Chondrocyte (in vitro differentiated cells): ENCODE measurements around the gene MACROD2. TPM values are rescaled to one million over a fixed set of nuclear protein-coding genes. Genes with fewer than 3 reads are reported as not detected.

Source experiments
- DNase-seq: peaks from one replicate; pipeline ENCODE4 v3.0.0; 2021; ENCODE audit warnings: mixed read lengths, low spot score
- H3K27ac Mint-ChIP-seq: one replicate; pipeline ENCODE4 v1.8.0; 2021; ENCODE audit warnings: mild to moderate bottlenecking, moderate library complexity, mixed read lengths; ENCODE audit not compliant: unreplicated experiment
- H3K27me3 Mint-ChIP-seq: 2 replicates; pipeline ENCODE4 v1.8.0; 2021; ENCODE audit warnings: low read depth, mixed read lengths
- H3K36me3 Mint-ChIP-seq: 2 replicates; pipeline ENCODE4 v1.8.0; 2021; ENCODE audit warnings: low read depth, mixed read lengths
- H3K4me1 Mint-ChIP-seq: 2 replicates; pipeline ENCODE4 v1.8.0; 2021; ENCODE audit warnings: low read depth, mild to moderate bottlenecking, mixed read lengths
- H3K4me3 Mint-ChIP-seq: one replicate; pipeline ENCODE4 v1.8.0; 2021; ENCODE audit warnings: mild to moderate bottlenecking, moderate library complexity, mixed read lengths; ENCODE audit not compliant: unreplicated experiment
- H3K9me3 Mint-ChIP-seq: 2 replicates; pipeline ENCODE4 v1.8.0; 2021; ENCODE audit warnings: low read depth, mixed read lengths
- total RNA-seq: library from RNA; stranded (reverse); gene quantifications from 3 replicates; pipeline ENCODE4 v1.2.1, GENCODE V29; 2021
- TF ChIP-seq, protein P1 (sequence below): fragments of 200-600 bp; sonication (generic); IDR thresholded peaks from 2 replicates; pipeline ENCODE4 v1.5.0; 2021; ENCODE audit warnings: antibody characterized with exemption, mild to moderate bottlenecking, moderate library complexity

Gene MACROD2
- total RNA-seq, 1 donor from 2014 or later = 3.2 TPM

GRCh38 chr20:14918281-14918680 lies 923.0 kb downstream of the MACROD2 start:
- Mint-ChIP-seq H3K27me3 (no peaks in the 10 kb centered on the region), H3K27ac (no peak overlapping the region)

GRCh38 chr20:14918976-14919375 lies 923.7 kb downstream of the MACROD2 start:
- H3K4me1 Mint-ChIP-seq = peaks cover 6% of the 10 kb centered on the region
- H3K27ac Mint-ChIP-seq = no peak overlapping the region
- no peak overlapping the region for H3K4me3 Mint-ChIP-seq
- H3K27me3 Mint-ChIP-seq = no peaks in the 10 kb centered on the region
- H3K9me3 Mint-ChIP-seq = no peaks in the 10 kb centered on the region
- H3K36me3 Mint-ChIP-seq = no peaks in the 10 kb centered on the region
- TF ChIP-seq, protein P1, sequence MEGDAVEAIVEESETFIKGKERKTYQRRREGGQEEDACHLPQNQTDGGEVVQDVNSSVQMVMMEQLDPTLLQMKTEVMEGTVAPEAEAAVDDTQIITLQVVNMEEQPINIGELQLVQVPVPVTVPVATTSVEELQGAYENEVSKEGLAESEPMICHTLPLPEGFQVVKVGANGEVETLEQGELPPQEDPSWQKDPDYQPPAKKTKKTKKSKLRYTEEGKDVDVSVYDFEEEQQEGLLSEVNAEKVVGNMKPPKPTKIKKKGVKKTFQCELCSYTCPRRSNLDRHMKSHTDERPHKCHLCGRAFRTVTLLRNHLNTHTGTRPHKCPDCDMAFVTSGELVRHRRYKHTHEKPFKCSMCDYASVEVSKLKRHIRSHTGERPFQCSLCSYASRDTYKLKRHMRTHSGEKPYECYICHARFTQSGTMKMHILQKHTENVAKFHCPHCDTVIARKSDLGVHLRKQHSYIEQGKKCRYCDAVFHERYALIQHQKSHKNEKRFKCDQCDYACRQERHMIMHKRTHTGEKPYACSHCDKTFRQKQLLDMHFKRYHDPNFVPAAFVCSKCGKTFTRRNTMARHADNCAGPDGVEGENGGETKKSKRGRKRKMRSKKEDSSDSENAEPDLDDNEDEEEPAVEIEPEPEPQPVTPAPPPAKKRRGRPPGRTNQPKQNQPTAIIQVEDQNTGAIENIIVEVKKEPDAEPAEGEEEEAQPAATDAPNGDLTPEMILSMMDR = no peak
- DNase-seq = no peak

More at GRCh38 chr20:14918281-14918680, 923.0 kb downstream of the MACROD2 start:
- peaks cover 7% of the 10 kb centered on the region for H3K4me1 Mint-ChIP-seq
- DNase-seq = no peak
- TF ChIP-seq, protein P1 = no peak
- H3K9me3 Mint-ChIP-seq = no peaks in the 10 kb centered on the region
- no peaks in the 10 kb centered on the region for H3K36me3 Mint-ChIP-seq
- no peak overlapping the region for H3K4me3 Mint-ChIP-seq

- H3K4me3 Mint-ChIP-seq = no peak overlapping the region
- H3K27me3 Mint-ChIP-seq = no peaks in the 10 kb centered on the region
- TF ChIP-seq, protein P1 = no peak
- peaks cover 3% of the 10 kb centered on the region for H3K4me1 Mint-ChIP-seq
- H3K9me3 Mint-ChIP-seq = no peaks in the 10 kb centered on the region
- H3K36me3 Mint-ChIP-seq = no peaks in the 10 kb centered on the region
- no peak overlapping the region for H3K27ac Mint-ChIP-seq
- no peak for DNase-seq
Observed at GRCh38 chr20:14919501-14920081, 924.3 kb downstream of the MACROD2 start.

- TF ChIP-seq, protein P1 = no peak
- Mint-ChIP-seq H3K4me3 (no peak overlapping the region), H3K36me3 (no peaks in the 10 kb centered on the region), H3K27me3 (no peaks in the 10 kb centered on the region), H3K27ac (no peak overlapping the region), H3K9me3 (no peaks in the 10 kb centered on the region), H3K4me1 (peaks cover 13% of the 10 kb centered on the region)
- DNase-seq = no peak
Observed at GRCh38 chr20:14921513-14921912, 926.2 kb downstream of the MACROD2 start.

DNA sequence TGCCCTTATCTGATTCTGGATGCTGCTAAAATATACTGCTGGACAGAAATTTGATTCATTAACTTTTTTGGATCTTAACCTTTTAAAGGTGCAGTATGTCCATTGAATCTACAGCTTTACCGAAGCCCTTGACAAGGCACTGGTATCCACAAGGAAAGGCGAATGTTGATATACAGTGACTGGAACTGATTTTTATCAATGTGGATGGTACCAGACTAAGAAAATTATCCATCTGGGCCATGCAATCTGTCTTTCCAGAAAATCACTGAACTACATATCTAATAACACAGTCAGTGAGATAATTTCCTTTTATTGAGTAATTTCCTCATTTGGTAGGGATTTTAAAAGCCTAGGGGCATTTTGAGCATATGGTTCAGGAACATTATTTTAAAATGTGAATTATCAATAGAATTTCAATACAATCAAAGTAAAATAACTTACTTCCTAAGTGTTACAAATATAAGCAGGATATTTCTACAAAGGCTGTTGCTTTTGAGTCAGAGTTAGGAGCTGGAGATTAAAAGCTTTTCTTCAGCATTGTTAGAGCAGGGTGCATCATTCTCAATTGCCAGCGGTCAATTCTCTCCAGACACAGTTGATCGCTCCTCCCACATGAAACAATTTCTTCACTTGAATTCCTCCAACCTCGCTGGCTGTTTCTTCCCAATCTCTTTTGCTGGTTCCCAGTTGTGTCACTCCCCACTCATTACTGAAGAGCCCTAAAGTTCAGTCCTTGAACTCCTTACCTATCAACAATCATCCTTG lies 927.4 kb downstream of the MACROD2 start:
- Mint-ChIP-seq H3K27me3 (no peaks in the 10 kb centered on the region), H3K27ac (no peak overlapping the region), H3K36me3 (no peaks in the 10 kb centered on the region), H3K9me3 (peaks cover 4% of the 10 kb centered on the region), H3K4me3 (no peak overlapping the region), H3K4me1 (peaks cover 13% of the 10 kb centered on the region)
- no peak for DNase-seq
- TF ChIP-seq, protein P1 = no peak
